DND-41 (cell line): Measurements from ENCODE around the gene TYRP1.

Experiments used
- EZH2 ChIP-seq: IDR thresholded peaks from 3 replicates; pipeline ENCODE4 v1.6.1; 2012; ENCODE audit warnings: borderline replicate concordance, low read depth, mild to moderate bottlenecking, moderate library complexity, low read length, inconsistent platforms; ENCODE audit not compliant: severe bottlenecking
- TF ChIP-seq, protein P1 (sequence below): IDR thresholded peaks from 2 replicates; pipeline ENCODE4 v1.5.1; 2012; ENCODE audit warnings: borderline replicate concordance, low read length, moderate library complexity, mild to moderate bottlenecking; ENCODE audit not compliant: poor library complexity, severe bottlenecking; ENCODE audit errors: extremely low read depth

DNA sequence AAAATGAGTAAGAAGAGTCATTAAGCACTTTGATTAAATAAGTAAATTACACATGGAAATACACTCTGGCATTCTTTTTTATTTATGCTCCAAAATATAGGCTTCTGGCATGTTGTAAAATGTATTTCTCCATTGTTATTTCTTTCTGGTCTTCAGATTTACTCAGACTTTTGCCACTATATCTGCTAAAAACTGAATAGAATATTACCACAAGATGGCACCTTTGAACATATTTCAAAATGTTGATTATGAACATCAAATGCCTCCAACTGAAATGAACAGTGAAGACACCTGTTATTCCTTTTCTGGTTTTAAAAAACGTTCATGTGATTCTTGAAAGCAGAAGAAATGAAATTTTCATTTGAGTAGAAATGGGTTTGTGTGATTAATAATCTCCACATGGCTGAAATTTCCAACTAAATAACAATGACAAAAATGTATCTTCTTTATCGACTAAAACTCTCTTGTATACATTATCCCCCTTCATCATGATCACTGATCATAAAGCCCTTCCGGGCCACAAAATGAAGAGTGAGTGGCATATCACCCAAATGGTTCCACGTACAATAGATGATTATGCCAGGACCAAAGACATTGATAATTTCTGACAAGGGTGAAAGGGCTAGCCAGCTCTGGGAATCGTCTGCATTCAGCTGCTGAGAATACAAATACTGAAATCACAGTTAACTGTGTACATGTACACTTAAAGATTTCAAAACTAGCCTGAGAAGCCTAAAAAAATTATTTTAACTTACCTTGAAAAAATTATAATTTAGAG, 23.8 kb downstream of the TYRP1 start:
- TF ChIP-seq, protein P1, sequence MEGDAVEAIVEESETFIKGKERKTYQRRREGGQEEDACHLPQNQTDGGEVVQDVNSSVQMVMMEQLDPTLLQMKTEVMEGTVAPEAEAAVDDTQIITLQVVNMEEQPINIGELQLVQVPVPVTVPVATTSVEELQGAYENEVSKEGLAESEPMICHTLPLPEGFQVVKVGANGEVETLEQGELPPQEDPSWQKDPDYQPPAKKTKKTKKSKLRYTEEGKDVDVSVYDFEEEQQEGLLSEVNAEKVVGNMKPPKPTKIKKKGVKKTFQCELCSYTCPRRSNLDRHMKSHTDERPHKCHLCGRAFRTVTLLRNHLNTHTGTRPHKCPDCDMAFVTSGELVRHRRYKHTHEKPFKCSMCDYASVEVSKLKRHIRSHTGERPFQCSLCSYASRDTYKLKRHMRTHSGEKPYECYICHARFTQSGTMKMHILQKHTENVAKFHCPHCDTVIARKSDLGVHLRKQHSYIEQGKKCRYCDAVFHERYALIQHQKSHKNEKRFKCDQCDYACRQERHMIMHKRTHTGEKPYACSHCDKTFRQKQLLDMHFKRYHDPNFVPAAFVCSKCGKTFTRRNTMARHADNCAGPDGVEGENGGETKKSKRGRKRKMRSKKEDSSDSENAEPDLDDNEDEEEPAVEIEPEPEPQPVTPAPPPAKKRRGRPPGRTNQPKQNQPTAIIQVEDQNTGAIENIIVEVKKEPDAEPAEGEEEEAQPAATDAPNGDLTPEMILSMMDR: no peak
- TF ChIP-seq EZH2: no peak
